GM12874 (cell line): Measurements from ENCODE around the gene SIRT5.

Experiments
- TF ChIP-seq, protein P1 (sequence below): IDR thresholded peaks from 2 replicates; pipeline ENCODE4 v1.5.1; 2011; ENCODE audit warnings: low read depth, mild to moderate bottlenecking, control low read depth, low read length, moderate library complexity; ENCODE audit not compliant: insufficient read depth

SIRT5 gene

DNA sequence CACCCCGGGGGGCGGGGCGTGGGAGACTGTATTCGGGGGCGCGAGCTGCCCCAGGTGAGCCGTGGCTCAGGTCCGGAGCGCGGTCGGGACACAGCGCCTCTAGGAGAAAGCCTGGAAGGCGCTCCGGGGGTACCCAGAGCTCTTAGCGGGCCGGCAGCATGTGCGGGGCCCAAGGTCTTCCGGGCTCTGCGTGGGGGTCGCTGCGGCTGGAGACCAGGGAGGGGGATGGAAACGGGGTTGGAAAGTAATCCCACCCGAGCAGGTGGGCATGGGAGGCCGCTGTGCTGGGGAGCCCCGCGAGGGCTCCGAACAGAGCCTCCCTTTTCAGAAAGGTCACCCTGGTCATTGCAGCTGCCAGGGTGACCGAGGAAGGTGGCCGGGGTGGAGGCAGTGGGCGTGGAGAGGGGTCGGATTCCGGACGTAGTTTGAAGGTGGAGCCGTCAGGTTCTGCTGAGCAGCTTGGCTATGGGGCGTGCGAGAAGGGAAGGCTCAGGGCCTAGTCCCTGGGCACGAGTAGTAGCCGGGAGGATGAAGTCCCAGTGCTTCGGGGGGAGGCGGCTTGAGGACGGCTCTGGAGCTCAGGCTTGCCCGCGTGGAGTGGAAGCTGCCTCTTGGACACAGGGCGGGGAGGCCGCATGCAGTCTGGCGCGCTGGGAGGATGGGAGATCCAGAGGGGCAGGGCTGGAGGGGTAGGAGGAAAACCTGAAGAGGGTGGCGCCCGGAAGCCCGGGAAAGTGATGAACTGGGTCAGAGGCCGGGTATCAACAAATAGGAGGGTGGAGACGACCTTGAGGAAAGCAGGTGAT is at the start of gene SIRT5:
SIRT5 (plus strand) TSS at position 31 of the 806 bp plus-strand sequence. CDS start 9,510 bp downstream, outside the sequence.
- TF ChIP-seq, protein P1, sequence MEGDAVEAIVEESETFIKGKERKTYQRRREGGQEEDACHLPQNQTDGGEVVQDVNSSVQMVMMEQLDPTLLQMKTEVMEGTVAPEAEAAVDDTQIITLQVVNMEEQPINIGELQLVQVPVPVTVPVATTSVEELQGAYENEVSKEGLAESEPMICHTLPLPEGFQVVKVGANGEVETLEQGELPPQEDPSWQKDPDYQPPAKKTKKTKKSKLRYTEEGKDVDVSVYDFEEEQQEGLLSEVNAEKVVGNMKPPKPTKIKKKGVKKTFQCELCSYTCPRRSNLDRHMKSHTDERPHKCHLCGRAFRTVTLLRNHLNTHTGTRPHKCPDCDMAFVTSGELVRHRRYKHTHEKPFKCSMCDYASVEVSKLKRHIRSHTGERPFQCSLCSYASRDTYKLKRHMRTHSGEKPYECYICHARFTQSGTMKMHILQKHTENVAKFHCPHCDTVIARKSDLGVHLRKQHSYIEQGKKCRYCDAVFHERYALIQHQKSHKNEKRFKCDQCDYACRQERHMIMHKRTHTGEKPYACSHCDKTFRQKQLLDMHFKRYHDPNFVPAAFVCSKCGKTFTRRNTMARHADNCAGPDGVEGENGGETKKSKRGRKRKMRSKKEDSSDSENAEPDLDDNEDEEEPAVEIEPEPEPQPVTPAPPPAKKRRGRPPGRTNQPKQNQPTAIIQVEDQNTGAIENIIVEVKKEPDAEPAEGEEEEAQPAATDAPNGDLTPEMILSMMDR: peak; percentile 70; the same call in 1 of the 2 replicates

- TF ChIP-seq, protein P1: no peak
These were observed 49.4 kb upstream of the SIRT5 start for GRCh38 chr6:13524801-13525508.

GRCh38 chr6:13526357-13526726 is 48.1 kb upstream of the SIRT5 start:
- TF ChIP-seq, protein P1: no peak

DNA sequence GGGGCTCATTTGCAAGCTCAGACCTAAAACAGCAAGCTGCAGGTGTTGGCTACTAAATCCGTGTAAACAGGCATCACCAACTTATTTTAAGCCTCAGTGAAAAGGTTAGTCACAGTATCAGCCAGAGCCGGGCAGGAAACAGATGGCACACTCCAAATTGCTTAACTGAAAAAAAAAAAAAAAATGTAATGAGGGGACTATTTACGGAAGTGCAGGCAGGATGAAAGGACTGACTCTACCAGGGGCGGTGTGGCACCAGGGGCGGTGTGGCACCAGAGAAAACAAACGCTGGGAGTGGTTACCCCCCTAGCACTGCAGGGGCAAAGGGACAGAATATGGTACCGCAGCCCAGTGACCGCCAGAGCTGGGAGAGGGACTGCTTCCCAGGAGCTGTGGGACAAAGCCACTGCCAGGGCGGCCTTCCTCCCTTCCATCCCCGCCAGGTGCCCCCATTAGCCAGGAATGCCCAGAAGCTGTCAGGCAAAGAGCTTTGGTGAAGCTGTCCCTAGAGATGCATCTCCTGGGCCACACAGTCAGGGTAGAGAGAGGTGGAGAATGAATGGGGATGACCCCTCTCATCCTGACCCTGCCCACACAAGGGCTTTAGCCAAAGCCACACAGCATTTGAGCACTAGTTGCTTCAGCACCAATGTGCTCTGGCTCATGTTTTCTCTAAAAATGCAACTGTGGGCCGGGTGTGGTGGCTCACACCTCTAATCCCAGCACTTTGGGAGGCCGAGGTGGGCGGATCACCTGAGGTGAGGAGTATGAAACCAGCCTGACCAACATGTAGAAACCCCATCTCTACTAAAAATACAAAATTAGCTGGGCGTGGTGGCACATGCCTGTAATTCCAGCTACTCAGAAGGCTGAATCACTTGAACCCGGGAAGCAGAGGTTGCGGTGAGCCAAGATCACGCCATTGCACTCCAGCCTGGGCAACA is 47.4 kb upstream of the SIRT5 start:
- TF ChIP-seq, protein P1: no peak

DNA sequence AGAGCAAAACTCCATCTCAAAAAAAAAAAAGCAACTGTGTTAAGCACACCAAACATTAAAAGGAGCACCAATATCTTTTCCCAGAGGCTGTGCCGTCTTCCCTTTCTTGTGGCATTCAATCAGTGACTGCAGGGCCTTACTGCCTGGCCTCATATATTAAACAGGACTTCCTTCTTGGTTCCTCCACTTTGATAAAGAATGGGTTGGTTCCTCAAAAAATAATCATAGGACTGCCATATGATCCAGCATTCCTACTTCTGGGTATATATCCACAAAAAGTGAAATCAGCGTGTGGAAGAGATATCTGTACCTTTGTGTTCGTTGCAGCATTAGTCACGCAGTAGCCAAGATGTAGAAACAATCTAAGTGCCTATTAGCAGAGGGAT is 46.7 kb upstream of the SIRT5 start:
- TF ChIP-seq, protein P1: no peak

- TF ChIP-seq, protein P1: no peak
These were observed 46.2 kb upstream of the SIRT5 start for GRCh38 chr6:13528232-13528631.
